Effector CD4-positive, alpha-beta T cell (primary cell): ENCODE measurements around the gene TAF7L.

Experiments
- DNase-seq: peaks from one replicate; pipeline ENCODE4 v3.0.0-alpha.2; 2020

The TAF7L gene

DNA sequence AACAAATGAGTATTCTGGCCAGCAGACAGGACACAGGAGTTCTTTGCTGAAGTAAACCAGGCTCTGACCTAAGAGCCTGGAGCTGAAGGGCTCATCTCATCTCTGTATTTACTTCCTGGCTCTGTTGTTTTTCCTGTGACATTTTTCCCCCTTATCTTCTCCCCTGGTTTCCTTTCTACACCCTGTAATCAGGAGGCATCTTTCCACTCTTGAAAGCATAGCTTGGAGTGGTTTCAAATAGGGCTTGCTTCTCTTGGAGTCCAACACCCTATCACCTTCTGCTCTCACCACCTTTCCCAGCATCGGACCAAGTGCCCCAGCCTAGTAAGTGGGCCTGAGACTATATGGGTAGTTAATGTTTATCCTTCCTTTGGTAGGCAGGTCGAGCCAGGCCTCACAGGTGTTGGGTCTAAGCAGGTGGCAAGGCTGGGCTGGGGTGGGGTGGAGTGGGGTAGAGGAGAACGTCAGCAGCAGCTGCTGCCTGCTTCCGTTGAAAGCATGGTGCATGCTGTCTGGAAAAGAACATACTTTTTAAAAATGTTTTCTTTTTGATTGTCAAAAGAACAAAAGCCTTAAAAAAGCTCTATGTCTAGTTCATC lies 70.4 kb downstream of the TAF7L start:
- no peak for DNase-seq

DNA sequence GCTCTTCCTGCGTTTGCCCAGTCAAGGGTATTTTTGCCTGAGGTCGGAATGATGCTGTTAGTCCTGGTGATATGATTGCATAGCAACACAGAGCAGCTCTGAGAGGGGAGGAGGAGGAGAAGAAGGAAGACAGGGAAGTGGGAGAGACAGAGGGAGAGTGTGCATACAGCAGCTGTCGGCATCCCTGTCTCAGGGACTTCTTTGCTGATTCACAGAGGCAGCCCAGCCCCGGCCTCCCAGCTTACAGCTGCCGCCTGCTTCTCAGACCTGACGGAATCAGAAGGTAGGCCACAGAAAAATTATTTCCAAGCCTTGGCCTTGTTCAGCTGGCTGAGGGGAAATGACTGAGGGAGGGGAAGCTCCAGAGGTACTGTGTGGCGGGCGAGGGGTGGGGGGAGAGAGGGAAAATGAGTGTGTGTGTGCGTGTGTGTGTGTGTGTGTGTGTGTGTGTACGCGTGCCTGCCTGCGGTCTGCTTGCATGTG lies 71.2 kb downstream of the TAF7L start:
- no peak for DNase-seq

DNA sequence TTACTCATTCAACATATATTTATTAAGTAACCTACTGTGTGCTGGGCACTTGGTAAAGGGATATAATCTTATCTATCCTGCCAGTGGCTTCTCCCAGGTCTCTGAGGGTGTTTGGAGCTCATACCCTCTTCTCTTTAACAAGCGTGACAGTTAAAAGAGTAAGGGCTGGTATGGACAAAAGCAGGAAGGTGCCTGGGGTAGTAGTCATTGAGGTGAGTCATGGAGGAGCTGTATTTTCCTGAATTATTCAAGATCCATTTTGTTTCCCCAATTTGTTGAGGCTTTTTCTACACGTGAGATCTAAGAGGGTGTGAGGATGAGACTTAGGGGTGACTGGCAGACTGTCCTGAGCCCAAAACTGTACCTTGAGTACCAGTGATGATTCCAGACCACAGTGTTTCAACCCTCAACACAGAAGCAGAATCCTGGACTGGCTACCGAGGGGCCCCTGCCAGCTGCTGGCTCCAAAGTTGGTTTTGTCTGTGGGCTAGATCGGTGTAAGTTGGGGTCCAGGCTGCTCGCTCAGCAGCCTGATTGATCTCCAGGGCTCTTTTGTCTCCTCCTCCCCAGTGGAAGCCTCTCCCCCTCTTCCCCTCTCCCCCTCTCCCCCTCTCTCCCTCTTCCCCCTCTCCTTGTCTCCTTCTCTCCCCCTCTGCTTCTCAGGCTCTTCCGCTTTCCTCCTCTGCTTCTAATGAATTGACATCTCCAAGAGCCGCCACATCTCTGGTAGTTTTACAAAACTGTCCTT lies 71.8 kb downstream of the TAF7L start, which contains the start of gene DRP2:
Gene DRP2 (plus strand): TSS at position 671 of the 748 bp plus-strand sequence. CDS start 11,862 bp downstream, outside the sequence.
- DNase-seq: no peak
